ENCODE measurements around the gene SH3GL1. TPM values are rescaled to one million over a fixed set of nuclear protein-coding genes. Genes with fewer than 3 reads are reported as not detected.
A peak's percentile ranks its signal among the peaks of the same experiment; 100 is the strongest.

SH3GL1 gene
- total RNA-seq: 10 to 100 TPM; 11.8 to 69.3 (median 29.5) TPM

- H3K4me3 ChIP-seq: peak within 1 kb of the TSS; percentile 85 to 98
- peak within 1 kb of the TSS; percentile 91 for H3K27ac ChIP-seq
- no peaks in the 10 kb centered on the region for H3K36me3 ChIP-seq
- no peaks in the 10 kb centered on the region for H3K27me3 ChIP-seq
- peaks cover 3 to 20% of the 10 kb centered on the region in 2 donors for H3K4me1 ChIP-seq
- H3K9me3 ChIP-seq: no peaks in the 10 kb centered on the region
- TF ChIP-seq POLR2A (IDR thresholded peaks at IDR 0.05): peak; percentile 84
- TF ChIP-seq, protein P1, sequence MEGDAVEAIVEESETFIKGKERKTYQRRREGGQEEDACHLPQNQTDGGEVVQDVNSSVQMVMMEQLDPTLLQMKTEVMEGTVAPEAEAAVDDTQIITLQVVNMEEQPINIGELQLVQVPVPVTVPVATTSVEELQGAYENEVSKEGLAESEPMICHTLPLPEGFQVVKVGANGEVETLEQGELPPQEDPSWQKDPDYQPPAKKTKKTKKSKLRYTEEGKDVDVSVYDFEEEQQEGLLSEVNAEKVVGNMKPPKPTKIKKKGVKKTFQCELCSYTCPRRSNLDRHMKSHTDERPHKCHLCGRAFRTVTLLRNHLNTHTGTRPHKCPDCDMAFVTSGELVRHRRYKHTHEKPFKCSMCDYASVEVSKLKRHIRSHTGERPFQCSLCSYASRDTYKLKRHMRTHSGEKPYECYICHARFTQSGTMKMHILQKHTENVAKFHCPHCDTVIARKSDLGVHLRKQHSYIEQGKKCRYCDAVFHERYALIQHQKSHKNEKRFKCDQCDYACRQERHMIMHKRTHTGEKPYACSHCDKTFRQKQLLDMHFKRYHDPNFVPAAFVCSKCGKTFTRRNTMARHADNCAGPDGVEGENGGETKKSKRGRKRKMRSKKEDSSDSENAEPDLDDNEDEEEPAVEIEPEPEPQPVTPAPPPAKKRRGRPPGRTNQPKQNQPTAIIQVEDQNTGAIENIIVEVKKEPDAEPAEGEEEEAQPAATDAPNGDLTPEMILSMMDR (IDR thresholded peaks at IDR 0.05): peak; percentile 95 to 100 (median 98)
- intact Hi-C loops (cut with DNase I; ENCODE audit: low total_unique reads): no loop called here
- peak; percentile 91 to 95 for DNase-seq
These were observed at the start of gene SH3GL1 for GRCh38 chr19:4400135-4400936. Gene SH3GL1 (minus strand): TSS chr19:4400547. CDS start chr19:4400368, 179 bp downstream.

DNA sequence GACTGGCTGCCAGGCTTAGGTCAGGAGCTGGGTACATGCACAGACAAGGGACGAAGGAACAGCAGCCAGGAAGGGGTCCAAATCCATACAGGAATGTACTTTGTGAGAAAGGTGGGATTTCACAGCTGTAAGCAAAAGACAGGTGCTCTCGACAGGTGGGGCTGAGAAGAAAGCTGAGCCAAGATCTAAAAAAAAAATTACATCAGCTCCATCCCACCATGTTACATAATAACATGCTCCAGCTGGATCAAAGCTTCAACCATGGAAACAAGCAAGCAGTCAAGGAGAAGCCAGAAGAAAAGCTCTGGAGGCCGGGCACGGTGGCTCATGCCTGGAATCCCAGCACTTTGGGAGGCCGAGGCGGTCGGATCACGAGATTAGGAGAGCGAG is 49.3 kb upstream of the SH3GL1 start:
- Histone ChIP-seq H3K9me3 (no peaks in the 10 kb centered on the region), H3K27ac (no peak overlapping the region), H3K36me3 (no peaks in the 10 kb centered on the region), H3K4me3 (no peak overlapping the region), H3K4me1 (peaks cover 0 to under 1% of the 10 kb centered on the region in 2 donors), H3K27me3 (no peaks in the 10 kb centered on the region)
- intact Hi-C loops (cut with DNase I; ENCODE audit: low total_unique reads): no loop called here
- TF ChIP-seq, protein P1 (IDR thresholded peaks at IDR 0.05): no peak
- TF ChIP-seq POLR2A (IDR thresholded peaks at IDR 0.05): no peak
- DNase-seq: no peak

GRCh38 chr19:4449022-4449638 is 48.8 kb upstream of the SH3GL1 start:
- H3K27me3 ChIP-seq: no peaks in the 10 kb centered on the region
- intact Hi-C loops (cut with DNase I; ENCODE audit: low total_unique reads): no loop called here
- no peaks in the 10 kb centered on the region for H3K4me1 ChIP-seq
- peak overlapping the region in 1 of 2 donors; percentile 29 for H3K27ac ChIP-seq
- no peak overlapping the region for H3K4me3 ChIP-seq
- TF ChIP-seq POLR2A (IDR thresholded peaks at IDR 0.05): no peak
- TF ChIP-seq, protein P1 (IDR thresholded peaks at IDR 0.05): no peak
- H3K9me3 ChIP-seq: no peaks in the 10 kb centered on the region
- H3K36me3 ChIP-seq: no peaks in the 10 kb centered on the region
- peak in 1 of 2 donors; percentile 67 for DNase-seq

GRCh38 chr19:4448147-4448985 is 48.0 kb upstream of the SH3GL1 start:
- H3K9me3 ChIP-seq: no peaks in the 10 kb centered on the region
- intact Hi-C loops (cut with DNase I; ENCODE audit: low total_unique reads): no loop called here
- H3K27me3 ChIP-seq: no peaks in the 10 kb centered on the region
- DNase-seq: no peak
- H3K4me1 ChIP-seq: no peaks in the 10 kb centered on the region
- peak overlapping the region in 1 of 2 donors; percentile 29 for H3K27ac ChIP-seq
- H3K4me3 ChIP-seq: no peak overlapping the region
- TF ChIP-seq, protein P1 (IDR thresholded peaks at IDR 0.05): no peak
- no peak for TF ChIP-seq POLR2A (IDR thresholded peaks at IDR 0.05)
- no peaks in the 10 kb centered on the region for H3K36me3 ChIP-seq

Measured in uterus (tissue), 4 donors.